ENCODE data around the gene CYB561D2. TPM values are rescaled to one million over a fixed set of nuclear protein-coding genes. Genes with fewer than 3 reads are reported as not detected.
A peak's percentile ranks its signal among the peaks of the same experiment; 100 is the strongest.

The CYB561D2 gene
- total RNA-seq, 4 donors from 2014 or later = 5.4 to 12.4 (median 8.1) TPM

GRCh38 chr3:50323092-50323600 is 27.5 kb upstream of the CYB561D2 start:
- TF ChIP-seq POLR2A (IDR thresholded peaks at IDR 0.05; ENCODE audit: low read depth) (no peak), EP300 (IDR thresholded peaks at IDR 0.05) (no peak), CTCF (IDR thresholded peaks at IDR 0.05) (no peak)
- no peak for DNase-seq (ENCODE audit: extremely low spot score)
- Histone ChIP-seq H3K36me3 (peaks cover 10 to 46% (median 40%) of the 10 kb centered on the region in 4 donors), H3K27me3 (no peaks in the 10 kb centered on the region), H3K4me1 (peaks cover 50 to 88% (median 82%) of the 10 kb centered on the region in 4 donors), H3K9me3 (no peaks in the 10 kb centered on the region), H3K4me3 (peak overlapping the region; percentile 12 to 86 (median 78)), H3K27ac (replicated peaks in 1 of 4) (peak overlapping the region; percentile 93 to 95 (median 93))
- intact Hi-C loops (cut with DNase I) = no loop called here
- WGBS = 46% methylated on average over 4 of the region's 4 CpGs

DNA sequence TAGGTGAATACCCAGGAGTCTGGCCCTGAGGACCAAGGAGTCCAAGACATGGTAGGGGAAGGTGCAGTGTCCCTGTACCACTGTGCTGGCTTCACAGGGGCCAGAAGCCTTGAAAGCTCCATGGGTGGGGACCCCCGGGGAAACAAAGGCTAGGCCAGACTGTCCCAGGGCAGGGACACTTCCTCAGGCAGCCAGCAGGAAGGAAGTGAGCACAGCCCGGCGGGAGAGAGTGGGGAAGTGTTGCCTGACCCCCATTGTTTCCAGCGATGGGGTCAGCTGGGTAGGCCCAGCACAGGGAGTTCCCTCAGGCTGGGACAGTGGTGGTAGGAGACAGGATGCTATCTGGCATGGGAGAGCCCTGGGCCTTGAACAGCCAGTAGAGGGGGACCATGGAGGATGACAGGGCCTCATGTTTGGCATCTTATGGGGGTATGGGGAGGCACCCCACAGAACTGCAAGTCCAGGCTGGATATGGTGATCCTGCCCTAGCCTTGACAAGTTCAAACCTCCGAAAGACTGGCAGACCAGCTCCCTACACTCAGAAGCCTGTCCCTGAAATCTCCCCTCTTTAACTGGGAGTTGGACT is 27.0 kb upstream of the CYB561D2 start:
- Histone ChIP-seq H3K27ac (replicated peaks in 1 of 4) (peak overlapping the region; percentile 93 to 95 (median 93)), H3K4me3 (peak overlapping the region in 3 of 4 donors; percentile 12 to 86 (median 83)), H3K36me3 (peaks cover 10 to 40% (median 34%) of the 10 kb centered on the region in 4 donors), H3K4me1 (peaks cover 50 to 87% (median 82%) of the 10 kb centered on the region in 4 donors), H3K9me3 (no peaks in the 10 kb centered on the region), H3K27me3 (no peaks in the 10 kb centered on the region)
- TF ChIP-seq POLR2AphosphoS5 (IDR thresholded peaks at IDR 0.05) (peak; percentile 48 to 65), POLR2A (IDR thresholded peaks at IDR 0.05; ENCODE audit: low read depth) (no peak), EP300 (IDR thresholded peaks at IDR 0.05) (peak; percentile 55), CTCF (IDR thresholded peaks at IDR 0.05) (peak in 1 of 3 experiments; percentile 8)
- intact Hi-C loops (cut with DNase I) = no loop called here
- DNase-seq (ENCODE audit: extremely low spot score) = no peak
- WGBS = 56% methylated on average over 2 of the region's 5 CpGs

DNA sequence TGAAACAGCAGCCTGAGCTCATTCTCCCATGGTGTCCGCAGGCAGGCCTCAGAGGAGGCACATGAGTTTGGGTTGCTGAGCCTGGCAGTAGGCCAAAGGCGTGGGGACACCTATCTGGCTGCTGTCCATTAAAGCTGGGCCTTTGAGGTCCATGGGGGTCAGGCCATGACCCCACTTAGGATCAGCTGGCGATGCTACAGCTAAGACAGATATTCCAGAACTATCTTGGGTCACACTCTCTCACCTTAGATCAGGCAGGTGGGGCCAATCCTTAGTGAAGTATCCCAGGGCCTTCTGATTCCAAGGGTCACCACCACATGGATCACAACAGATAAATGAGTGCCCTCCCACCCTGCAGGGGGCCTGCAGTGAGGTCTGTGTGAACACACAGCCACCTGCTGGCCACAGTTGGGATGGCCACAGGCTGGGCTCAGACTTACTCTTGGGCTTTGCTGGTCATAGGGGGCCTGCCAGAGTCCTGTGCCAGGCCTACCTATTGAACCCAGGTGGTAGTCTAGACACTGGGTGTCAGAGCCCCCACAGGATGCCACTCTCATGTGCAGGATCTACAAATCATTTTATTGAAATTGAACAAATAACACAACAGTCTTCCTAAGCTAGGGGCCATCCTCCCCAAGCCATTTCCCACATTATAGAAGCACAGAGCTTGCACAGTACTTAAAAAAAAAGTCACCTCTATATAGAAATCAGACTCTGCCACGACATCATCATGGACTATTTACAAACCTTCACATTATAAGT is 26.1 kb upstream of the CYB561D2 start:
- H3K27ac ChIP-seq (replicated peaks in 1 of 4) = peak overlapping the region; percentile 93 to 95 (median 93)
- no peak for DNase-seq (ENCODE audit: extremely low spot score)
- H3K4me3 ChIP-seq = no peak overlapping the region
- 43% methylated on average over 3 of the region's 4 CpGs for WGBS
- H3K27me3 ChIP-seq = no peaks in the 10 kb centered on the region
- no peaks in the 10 kb centered on the region for H3K9me3 ChIP-seq
- peaks cover 10 to 39% (median 34%) of the 10 kb centered on the region in 4 donors for H3K36me3 ChIP-seq
- TF ChIP-seq POLR2AphosphoS5 (IDR thresholded peaks at IDR 0.05) (peak in 1 of 2 donors; percentile 34), EP300 (IDR thresholded peaks at IDR 0.05) (no peak), CTCF (IDR thresholded peaks at IDR 0.05) (peak; percentile 77 to 87 (median 79))
- intact Hi-C loops (cut with DNase I) = no loop called here
- H3K4me1 ChIP-seq = peaks cover 45 to 82% (median 78%) of the 10 kb centered on the region in 4 donors

GRCh38 chr3:50325113-50325480 is 25.6 kb upstream of the CYB561D2 start:
- 100% methylated on average over 2 of the region's 2 CpGs for WGBS
- peaks cover 39 to 76% (median 72%) of the 10 kb centered on the region in 4 donors for H3K4me1 ChIP-seq
- TF ChIP-seq POLR2AphosphoS5 (IDR thresholded peaks at IDR 0.05) = no peak
- no peak for TF ChIP-seq EP300 (IDR thresholded peaks at IDR 0.05)
- TF ChIP-seq POLR2A (IDR thresholded peaks at IDR 0.05; ENCODE audit: low read depth) = no peak
- no peak for TF ChIP-seq CTCF (IDR thresholded peaks at IDR 0.05)

More at GRCh38 chr3:50325113-50325480, 25.6 kb upstream of the CYB561D2 start:
- H3K27ac ChIP-seq (replicated peaks in 1 of 4) = peak overlapping the region; percentile 93 to 95 (median 93)
- no peak overlapping the region for H3K4me3 ChIP-seq
- H3K9me3 ChIP-seq = no peaks in the 10 kb centered on the region
- H3K36me3 ChIP-seq = peaks cover 15 to 39% (median 35%) of the 10 kb centered on the region in 4 donors
- no peaks in the 10 kb centered on the region for H3K27me3 ChIP-seq
- no peak for DNase-seq (ENCODE audit: extremely low spot score)
- intact Hi-C loops (cut with DNase I) = no loop called here

Measured in esophagus muscularis mucosa (tissue), 4 donors.